Measurements from ENCODE around the gene BABAM2. TPM values are rescaled to one million over a fixed set of nuclear protein-coding genes. Genes with fewer than 3 reads are reported as not detected.

BABAM2 gene
- polyA plus RNA-seq, 1 experiment, result 32.6 TPM

GRCh38 chr2:28361991-28362710 is 471.6 kb downstream of the BABAM2 start:
- no peak for TF ChIP-seq CTCF (IDR thresholded peaks at IDR 0.05; ENCODE audit: insufficient read depth, low read depth, low read length)
- Histone ChIP-seq H3K4me3 (ENCODE audit: low read depth, low read length) (no peak overlapping the region), H3K36me3 (ENCODE audit: control insufficient read depth, insufficient read depth, low read length) (no peaks in the 10 kb centered on the region), H3K27me3 (ENCODE audit: control insufficient read depth, insufficient read depth, low read length) (no peaks in the 10 kb centered on the region)
- POLR2A ChIA-PET, result no interaction called here
- CTCF ChIA-PET, result interaction anchor here (0.6 to 1.6 kb wide), 3 partner anchors 10 to 24 kb away, joined by 3 read pairs; no protein-coding TSS in a partner anchor
- DNase-seq (ENCODE audit: low read depth), result no peak

DNA sequence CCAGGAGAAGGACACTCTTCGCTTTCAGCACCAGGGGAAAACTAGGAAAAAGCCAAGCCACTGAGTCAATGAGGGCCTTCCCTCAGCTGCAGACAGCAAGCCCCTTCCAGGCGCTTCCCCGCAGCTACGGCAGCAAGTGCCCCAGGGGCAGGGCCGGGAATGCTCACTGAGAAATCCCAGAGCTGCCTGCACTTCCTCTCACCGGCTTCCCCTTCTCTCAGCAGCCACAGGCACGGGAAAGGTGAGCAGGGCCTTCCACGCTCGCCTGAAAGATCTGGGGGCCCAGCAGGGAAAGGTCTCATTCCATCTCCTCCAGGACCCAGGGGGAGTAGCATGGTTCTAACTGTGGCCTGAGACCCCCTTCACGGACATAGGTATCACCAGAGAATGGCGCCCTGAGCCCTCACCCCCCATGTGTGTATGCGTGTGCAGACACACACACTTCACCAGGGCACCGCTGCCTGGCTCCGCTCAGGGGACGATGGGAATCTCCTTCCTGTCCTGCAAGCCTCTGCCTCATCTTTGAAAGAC is 472.5 kb downstream of the BABAM2 start:
- H3K4me3 ChIP-seq (ENCODE audit: low read depth, low read length), result no peak overlapping the region
- POLR2A ChIA-PET, result no interaction called here

DNA sequence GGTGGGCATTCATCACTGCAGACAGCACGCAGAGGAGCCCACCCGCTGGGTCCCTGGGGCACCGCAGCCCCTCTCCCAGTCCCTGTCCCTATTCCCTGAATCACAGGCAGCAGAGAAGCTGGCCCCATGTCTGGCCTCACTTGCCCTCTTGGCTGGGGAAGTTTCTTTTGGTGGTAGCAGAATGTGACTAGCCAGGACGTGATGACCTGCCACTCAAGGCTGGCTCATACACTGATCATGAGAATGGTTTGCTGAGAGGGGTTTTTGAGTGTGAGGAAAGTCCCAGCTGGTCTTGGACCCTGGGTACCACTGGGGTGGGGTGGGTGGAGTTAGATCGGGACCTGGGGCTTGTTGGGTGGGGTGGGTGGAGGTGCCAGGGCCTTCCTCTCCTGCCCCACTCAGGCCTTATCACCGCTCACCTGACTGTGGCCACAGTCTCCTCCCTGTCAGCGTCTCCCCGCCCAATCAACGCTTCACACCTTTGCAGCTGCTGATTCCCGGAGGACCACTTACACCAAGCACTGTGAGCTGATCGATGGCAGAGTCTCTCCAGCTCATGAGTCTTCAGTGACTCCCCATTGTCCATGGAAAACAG is 473.3 kb downstream of the BABAM2 start:
- no peak for DNase-seq (ENCODE audit: low read depth)
- Histone ChIP-seq H3K36me3 (ENCODE audit: control insufficient read depth, insufficient read depth, low read length) (no peaks in the 10 kb centered on the region), H3K4me3 (ENCODE audit: low read depth, low read length) (no peak overlapping the region), H3K27me3 (ENCODE audit: control insufficient read depth, insufficient read depth, low read length) (no peaks in the 10 kb centered on the region)
- no peak for TF ChIP-seq CTCF (IDR thresholded peaks at IDR 0.05; ENCODE audit: insufficient read depth, low read depth, low read length)
- ChIA-PET POLR2A (no interaction called here), CTCF (no interaction called here)

More for the DNA sequence above, 472.5 kb downstream of the BABAM2 start:
- CTCF ChIA-PET, result interaction anchor here (0.6 kb wide), 2 partner anchors 14 to 76 kb away, joined by 3 to 4 read pairs; no protein-coding TSS in a partner anchor
- Histone ChIP-seq H3K27me3 (ENCODE audit: control insufficient read depth, insufficient read depth, low read length) (no peaks in the 10 kb centered on the region), H3K36me3 (ENCODE audit: control insufficient read depth, insufficient read depth, low read length) (no peaks in the 10 kb centered on the region)
- no peak for TF ChIP-seq CTCF (IDR thresholded peaks at IDR 0.05; ENCODE audit: insufficient read depth, low read depth, low read length)
- no peak for DNase-seq (ENCODE audit: low read depth)

DNA sequence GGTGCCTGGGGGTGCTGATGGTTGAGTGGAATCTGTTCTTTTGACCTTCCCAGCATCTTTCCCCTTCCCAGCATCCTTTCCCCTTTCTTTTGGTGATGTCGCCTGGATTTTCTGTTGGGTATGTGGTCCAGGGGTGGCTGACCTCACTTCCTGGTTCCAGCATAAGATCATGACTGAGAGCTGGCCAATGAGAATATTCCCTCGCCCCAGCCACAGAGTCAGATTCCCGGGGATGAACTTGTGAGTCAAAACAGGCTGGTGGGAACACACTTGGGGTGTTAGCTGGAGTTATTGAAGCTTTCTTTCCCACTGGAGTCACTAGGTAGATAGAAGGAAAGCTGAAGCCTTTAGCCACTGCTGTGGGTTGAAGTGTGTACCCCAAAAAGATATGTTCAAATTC is 474.1 kb downstream of the BABAM2 start:
- TF ChIP-seq CTCF (IDR thresholded peaks at IDR 0.05; ENCODE audit: insufficient read depth, low read depth, low read length), result no peak
- POLR2A ChIA-PET, result no interaction called here
- CTCF ChIA-PET, result interaction anchor here (0.6 kb wide), 1 partner anchor 9 kb away, joined by 3 read pairs; no protein-coding TSS in a partner anchor
- H3K4me3 ChIP-seq (ENCODE audit: low read depth, low read length), result no peak overlapping the region
- no peak for DNase-seq (ENCODE audit: low read depth)
- H3K27me3 ChIP-seq (ENCODE audit: control insufficient read depth, insufficient read depth, low read length), result no peaks in the 10 kb centered on the region
- H3K36me3 ChIP-seq (ENCODE audit: control insufficient read depth, insufficient read depth, low read length), result no peaks in the 10 kb centered on the region

GRCh38 chr2:28365158-28365557 is 474.6 kb downstream of the BABAM2 start:
- no peaks in the 10 kb centered on the region for H3K36me3 ChIP-seq (ENCODE audit: control insufficient read depth, insufficient read depth, low read length)
- POLR2A ChIA-PET, result no interaction called here
- TF ChIP-seq CTCF (IDR thresholded peaks at IDR 0.05; ENCODE audit: insufficient read depth, low read depth, low read length), result no peak
- H3K4me3 ChIP-seq (ENCODE audit: low read depth, low read length), result no peak overlapping the region
- DNase-seq (ENCODE audit: low read depth), result no peak
- CTCF ChIA-PET, result interaction anchor here (0.6 to 1.5 kb wide), 2 partner anchors 9 to 13 kb away, joined by 3 to 5 read pairs; no protein-coding TSS in a partner anchor
- no peaks in the 10 kb centered on the region for H3K27me3 ChIP-seq (ENCODE audit: control insufficient read depth, insufficient read depth, low read length)

Data from BJ (cell line).